Measurements from ENCODE around the gene DYNC1I1.

Gene DYNC1I1

DNA sequence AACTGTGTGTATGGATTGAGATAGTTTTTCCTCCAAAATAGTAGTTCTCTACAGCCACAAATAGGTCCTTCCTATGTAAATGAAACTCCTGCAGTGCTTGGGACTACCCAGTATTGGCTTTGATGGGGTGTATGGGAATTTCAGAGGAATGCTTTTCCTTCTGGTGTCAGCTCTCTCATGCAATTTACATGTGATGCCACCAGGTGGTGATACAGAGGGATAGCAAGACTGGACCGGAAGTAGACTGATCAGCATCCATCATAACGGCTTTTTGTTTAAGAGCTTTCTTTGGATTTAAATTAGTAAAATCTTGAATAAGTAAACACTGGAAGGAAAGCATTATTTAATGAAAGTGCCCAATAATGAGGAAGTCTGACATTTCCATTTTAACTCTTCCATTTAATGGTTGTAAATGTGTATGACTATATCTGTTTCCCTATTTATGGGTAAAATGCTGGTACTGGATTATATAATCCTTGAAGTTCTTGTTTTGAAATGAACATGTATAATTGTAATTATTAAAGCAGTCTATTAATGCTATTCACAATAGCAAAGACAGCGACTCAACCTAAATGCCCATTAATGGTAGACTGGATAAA, 22.7 kb downstream of the DYNC1I1 start:
- no peak for DNase-seq

DNA sequence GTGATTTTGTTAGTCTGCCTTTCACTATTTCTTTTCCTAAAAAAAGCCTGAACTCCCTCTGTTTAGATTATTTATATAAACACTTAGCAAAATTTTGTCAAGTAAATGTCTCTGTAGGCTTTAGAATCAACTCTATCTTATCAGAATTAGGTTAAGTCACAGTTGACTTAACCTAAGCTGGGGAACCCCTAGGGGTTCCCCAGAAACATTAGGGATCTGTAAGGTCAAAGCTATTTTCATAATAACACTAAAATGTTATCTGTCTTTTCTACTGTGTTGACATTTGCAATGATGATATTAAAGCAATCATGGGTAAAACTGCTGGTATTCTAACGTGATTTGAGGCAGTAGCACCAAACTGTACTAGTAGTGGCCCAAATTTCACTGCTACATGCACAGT, 24.3 kb downstream of the DYNC1I1 start:
- no peak for DNase-seq

DNA sequence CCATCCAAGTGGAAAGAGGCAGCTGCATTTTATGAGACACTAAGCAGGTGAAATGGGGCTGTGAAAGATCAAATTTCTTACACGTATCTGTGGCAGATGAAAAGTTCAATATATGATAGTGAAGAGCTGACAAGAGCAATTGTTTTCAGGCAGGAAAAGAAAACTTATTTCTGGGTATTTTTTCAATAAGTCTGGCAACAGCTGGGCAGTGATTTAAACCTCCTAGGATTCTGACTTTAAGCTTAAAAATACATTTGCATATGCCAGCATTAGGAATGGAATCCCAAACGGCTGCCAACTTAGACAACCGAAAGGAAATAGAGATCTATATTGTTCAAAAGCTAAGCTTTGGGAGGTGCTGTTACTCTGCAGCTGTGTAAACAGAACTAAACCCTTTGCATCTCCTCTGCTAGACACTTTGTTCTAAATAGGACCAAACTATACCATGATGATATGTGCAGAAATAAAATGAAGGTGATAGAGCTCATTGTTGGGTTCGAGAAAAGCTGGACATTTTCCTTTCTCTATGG, 26.1 kb downstream of the DYNC1I1 start:
- DNase-seq, result no peak

DNA sequence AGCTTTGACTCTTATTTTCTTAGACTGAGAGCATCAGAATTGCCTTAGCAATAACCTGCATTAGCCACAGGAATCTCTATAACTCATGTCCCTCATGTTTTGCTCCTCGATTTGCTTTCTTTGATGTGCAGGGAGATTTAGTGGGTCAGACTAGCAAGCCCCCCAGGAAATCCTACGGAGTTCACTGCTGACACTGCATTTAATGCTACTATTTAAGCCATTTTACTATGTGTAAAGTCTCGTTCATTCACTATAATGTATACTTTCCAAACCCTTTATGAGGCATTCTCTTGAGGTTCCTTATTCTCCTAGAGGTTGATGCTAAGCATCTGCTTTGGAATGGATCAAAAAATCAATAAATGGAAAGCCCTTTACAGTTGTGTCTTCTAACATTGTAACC, 28.4 kb downstream of the DYNC1I1 start:
- DNase-seq, result no peak

DNA sequence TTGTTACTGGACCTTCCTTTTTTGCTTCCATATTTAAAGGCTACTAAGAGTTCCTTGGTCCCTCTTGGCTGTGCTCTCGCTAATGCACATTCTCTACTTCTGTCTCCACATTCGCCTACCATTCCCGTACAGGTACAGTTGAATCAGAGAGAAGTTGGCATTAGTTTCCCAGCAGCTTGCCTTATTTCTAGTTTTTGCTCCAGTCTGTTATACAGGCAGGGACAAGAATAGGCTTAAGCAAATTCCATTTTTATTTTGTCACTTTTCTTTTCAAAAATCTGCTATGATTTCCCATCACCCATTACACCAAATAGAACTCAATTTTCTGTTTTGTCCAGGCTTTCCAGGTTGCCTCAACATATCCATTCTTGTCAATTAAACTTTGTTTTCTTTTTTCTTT, 29.9 kb downstream of the DYNC1I1 start:
- DNase-seq, result no peak

DNA sequence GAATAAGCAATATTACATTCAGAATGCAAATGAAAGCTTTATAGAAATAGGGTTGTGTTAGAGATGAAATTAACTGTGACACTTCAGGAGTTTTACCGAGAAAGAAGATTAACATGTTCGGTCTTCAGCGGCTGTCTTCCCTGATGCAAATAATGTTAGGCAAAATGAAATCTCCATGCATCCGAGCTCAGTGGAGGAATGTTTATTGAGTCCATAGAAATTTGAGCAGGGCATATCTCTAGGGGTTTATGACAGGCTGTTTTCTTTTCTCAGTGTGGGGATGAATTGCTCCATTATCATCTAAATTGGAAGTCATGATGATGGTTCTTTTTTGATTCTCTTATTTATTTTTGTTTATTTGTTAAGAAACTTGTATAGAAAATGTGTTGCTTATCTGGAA, 31.7 kb downstream of the DYNC1I1 start:
- no peak for DNase-seq

DNA sequence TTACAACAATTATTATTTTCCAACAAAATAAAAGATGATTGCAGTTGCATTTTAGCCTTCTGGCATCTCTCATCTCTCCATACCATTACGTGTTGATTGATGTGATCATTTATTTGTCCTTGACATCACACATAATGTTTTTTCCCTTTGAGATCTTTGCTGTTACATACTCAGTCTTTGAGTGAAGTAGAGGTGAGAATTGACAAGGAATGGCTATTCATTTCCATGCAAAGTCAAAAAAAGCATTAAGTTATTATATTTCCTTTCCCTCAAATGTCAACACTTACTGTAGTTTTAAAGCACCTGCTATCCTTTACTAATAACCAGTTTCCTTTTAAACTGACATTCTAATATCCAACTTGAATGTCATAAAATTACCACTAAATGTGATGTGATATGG, 33.6 kb downstream of the DYNC1I1 start:
- DNase-seq, result no peak

DNA sequence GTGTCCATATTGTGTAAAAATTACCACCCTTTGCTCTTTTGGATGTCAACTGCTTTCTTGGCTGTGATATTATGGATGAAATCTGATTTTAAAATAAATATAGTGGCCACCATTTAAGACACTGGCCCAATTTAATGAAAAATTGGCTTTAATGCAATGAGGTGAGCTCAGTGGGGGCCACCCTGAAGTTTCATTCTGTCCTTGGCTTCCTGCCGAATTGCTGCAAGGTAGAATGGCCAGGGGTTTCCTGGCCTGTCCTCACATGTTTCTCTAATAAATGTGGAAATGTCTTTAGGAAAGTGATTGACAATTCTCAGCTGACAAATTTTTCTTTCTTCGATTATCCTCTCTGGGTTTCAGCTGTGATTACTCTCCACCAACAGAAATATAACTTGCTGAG, 36.0 kb downstream of the DYNC1I1 start:
- no peak for DNase-seq

DNA sequence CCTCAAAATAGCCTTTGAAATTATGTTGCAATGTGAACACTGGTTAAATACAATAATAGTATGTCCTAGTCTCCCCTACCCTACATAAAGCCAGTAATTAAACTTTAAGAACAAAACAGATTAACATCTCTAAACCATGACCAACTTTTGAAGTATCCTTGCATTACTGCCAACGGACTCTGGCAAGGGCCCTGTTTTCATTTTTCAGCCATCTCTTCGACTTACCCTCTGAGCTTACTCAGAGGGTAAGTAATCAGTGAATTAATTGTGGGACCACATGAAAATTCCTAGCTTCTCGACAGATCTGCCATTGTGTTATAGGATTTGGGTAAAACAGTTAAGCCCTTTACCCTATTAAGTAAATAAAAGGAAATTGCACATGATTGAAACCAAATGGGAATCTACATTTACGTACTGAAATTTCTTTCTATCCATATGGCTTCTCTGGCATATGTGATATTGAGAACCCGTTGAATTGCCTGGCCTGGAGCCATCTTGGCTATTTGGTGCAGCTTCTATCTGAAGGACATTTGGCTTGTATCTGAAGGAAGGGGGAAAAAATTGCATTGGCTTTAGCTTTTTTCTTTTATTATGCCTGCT, 39.6 kb downstream of the DYNC1I1 start:
- no peak for DNase-seq

DNA sequence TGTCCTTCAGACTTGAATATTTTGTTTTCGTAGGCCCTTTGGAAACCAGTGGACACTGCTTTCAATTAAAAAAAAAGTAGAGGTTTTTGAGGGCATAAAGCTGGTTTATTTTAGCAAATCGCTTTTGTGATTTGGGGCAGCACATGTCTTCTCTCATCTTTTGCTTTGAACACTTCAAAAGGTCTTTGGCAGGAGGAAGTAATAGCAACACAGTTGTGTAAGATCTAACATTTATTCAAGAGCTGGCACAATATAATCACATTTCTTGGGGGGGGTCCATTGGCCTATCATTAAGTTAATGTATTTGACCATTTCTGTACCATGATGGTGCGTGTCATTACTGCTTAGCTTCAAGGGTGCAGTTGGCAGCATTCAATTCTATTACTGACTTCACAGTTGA, 42.4 kb downstream of the DYNC1I1 start:
- no peak for DNase-seq

DNA sequence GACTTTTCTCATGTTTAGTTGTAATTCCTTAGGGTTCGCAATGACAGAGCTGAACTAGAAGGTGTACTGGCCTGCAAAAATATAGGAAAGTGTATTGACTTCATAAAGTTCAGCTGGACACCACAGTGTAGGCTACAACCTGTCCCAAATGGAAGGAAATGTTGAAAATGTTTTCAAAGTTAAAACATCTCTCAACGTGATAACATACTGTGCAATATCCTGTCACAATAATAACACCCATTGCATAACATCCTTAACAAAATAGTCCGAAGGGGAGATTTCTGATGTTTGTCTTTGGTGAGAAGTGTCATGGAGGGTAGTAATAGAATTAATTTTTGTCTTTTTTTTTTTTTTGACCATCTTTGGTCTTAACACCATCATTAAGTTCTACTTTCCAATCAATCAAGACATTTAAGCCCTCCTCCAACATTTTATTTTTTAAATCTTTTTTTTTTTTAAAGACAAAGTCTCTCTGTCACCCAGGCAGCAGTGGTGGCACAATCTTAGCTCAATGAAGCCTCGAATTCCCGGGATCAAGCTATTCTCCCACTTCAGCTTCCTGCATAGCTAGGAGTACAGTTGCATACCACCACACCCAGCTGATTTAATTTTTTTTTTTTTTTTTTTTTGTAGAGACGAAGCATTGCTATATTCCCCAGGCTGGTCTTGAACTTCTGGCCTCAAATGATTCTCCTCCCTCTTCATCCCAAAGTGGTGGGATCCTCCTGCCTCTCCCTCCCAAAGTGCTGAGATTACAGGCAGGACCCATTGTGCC, 45.7 kb downstream of the DYNC1I1 start:
- no peak for DNase-seq

DNA sequence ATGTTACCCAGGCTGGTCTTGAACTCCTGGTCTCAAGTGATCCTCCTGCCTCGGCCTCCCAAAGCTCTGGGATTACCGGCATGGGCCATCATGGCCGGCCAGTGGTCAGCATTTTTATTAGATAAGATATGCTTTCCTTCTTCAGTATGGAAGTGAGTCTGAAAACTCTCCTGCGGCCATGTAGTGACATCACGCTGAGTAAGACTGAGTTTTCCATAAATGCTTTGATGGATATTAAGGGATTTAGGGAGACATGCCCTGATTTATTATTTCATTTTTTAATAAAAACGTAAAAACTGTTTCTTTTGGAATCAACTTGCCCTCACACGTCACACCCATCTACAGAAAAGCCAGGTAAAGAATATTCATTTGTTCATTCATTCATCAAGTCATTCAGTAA, 48.4 kb downstream of the DYNC1I1 start:
- no peak for DNase-seq

DNA sequence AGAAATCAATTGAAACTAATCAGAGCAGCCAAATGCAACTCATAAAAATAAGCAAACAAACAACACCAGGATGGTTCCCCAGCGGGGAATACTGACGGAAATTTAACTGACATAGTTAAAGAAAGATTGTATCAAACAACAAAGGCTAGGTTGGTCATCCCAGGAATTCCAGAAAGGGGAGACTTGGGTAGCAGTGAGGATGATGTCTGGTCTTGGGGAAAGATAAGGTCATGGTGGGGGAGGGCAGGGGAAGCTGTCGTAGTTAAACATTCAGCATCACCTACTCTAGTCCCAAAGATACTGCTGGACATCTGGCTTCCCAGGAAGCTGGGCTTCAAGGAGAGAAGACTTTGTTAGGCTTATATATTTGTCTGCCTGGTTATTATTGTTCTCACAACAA, 50.4 kb downstream of the DYNC1I1 start:
- no peak for DNase-seq

DNA sequence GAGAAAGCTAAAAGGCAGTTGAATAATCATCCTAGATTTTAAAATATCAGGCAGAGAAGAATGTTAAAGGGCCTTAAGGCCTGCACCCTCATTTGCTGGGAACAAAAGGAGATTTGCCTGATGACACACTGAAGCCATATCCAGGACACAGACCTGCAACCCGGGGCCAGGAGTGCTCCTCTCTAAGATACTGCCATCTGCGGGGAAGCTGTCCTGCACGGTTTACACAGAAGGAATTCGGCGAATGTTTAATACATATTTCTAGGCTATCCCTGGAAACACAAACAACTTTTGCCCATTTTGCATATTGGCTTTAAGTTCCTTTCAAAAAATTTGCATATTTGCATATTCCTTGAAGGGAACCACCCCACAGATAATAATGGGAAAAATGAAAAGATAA, 52.3 kb downstream of the DYNC1I1 start:
- no peak for DNase-seq

DNA sequence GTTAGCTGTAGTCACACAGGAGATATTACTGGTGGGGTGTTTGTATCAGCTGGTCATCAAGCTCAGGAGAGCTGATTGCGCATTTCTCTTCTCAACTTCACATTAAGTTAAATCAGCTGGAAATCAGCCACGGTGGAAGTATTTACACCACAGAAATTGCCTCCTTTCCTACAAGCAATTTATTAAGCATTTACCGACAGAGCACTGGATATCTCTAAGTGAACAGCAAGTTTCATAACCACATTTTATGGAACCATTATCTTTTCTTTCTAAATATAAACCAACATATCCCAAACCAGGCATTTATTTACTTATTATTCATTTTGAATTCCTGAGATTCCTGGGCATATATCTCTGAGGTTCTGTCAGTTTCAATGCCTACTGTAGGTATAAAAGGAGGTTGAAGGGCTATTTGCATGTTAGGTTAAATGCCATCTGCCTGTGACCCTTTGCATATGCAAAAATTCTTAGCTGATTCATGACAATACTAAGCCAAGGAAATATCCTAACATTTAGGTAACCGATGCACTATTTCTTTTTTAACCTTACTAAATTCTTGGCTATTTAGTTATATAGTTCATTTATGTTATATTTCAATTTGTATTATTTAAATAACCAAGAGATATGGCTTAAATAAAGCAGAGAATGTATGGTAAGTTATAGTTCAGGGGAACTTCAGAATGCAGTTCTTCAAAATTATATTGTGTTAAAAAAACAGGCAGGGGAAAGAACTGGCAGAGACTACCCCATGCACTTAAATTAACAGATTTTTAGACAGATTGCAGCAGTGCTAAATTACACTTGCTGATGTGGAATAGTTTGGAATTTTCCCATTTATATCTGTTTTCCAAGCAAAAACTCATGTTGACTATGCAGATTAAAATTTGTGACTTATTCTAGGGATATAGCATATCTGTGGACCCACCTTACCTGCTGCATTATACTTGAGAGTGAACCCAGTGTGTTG, 56.8 kb downstream of the DYNC1I1 start:
- DNase-seq, result no peak

DNA sequence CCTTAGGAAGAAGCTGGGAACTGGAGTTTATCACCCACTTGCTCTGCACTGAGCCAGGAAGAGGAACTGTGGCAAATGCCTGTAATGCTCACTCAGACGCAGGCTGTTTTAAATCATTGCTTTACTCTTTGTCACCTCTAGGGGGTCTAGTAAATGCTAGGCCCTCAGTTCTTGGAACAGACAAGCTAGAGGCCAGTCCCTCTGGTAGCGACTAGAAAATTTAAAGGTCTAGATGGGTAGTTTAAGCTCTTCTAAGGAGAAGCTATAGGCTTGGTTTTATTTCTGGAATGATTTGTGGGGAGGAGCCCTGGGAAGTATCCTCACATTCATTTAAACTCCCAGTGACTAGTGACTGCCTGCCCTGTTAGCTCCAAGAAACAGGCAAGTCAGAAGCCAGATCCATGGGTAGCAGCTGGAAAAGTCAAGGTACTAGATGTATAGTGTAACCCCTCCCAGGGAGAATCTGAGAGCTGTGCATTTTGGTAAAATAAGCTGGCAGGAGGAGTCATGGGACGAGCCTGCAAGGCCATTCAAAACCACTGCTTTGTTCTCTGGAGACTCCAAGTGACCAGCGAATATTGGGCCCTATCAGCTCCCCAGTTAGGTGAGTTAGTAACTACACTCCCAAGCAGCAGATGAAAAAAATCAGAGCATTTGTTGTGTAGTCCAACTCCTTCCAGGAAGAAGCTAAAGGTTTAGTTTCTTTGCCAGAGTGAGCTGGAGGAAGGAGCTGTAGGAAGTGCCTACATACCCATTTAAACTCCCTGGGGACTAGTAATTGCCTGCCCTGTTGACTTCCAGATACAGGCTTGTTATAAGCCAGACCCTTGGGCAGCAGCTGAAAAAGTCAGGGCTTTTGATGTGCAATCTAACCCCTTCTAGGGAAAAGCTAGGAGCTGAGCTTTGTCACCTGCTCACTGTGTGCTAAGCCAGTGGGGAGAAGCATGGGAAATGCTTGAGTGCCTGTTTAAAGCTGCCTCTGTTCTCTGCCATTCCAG, 68.9 kb downstream of the DYNC1I1 start:
- DNase-seq, result no peak

DNA sequence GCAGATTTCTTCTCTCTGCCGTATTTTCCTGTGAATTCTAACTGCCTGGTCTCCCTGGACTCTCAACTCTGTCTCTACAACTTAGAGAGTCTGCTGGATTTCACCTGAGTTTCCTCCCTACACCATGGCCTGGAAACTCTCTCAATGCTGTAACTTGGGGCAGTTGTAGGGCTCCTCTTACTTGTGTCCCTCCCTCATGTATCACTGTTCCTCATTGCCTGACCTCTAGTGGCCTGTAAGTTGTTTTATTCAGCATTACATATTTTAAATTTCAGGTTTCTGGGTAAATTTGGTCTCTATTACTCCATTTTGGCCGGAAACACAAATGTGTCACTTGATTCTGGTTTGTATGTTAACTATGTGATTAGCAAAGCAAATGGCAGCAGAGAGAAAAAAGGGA, 70.9 kb downstream of the DYNC1I1 start:
- no peak for DNase-seq

DNA sequence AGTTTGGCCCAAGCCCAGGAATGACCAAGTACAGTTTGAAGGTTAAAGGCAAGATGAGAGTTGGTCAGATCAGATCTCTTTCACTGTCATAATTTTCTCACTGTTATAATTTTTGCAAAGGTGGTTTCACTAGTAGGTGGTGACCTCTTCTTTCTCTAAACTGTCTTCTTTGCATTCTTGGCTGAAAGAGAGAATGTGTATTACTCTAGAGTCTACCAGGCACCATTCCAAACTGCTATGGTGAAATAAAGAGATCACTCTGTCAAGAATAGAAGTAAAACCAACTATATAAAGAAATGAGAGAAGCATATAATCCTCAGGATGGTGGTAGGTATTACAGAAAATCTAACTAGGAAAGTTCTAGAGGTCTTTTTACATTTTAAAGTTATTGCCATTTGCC, 72.7 kb downstream of the DYNC1I1 start:
- DNase-seq, result no peak

DNA sequence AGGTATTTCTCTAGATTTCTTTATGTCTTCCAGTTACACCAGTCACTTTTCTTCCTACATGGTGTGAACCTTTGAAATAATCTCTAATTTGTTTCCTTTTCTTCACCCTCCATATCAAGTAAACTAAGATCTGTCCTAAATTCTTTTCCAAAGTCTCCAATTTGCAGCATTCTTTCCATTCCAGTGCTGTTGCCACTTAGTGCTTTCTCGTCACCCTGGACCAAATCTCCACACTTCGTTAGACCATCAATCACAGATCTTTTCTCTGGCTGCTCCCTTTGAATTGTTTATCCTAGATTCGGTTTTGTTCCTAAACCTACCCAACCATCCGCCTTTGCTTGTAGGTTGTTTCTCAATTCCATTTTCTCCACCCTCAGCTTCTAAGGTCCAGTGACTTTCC, 74.7 kb downstream of the DYNC1I1 start:
- DNase-seq, result no peak

DNA sequence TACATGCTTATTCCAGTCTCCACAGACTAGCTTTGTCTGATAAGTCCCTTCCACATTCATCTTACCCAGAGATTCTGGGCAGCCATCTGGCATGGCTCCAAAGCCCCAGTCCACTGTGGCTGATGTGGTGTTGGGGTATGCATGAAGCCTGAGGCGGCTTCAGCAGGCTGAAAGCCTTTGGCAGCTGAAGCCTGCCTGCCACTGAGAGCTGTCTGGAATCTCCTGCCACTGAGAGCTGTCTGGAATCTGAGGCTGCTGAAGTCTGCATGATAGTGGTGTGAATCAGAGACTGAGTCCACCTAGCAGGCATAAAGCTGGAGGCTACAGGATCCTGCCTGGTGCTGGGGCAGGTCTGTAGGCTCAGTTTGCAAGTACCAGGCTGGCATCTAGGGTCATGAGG, 87.1 kb downstream of the DYNC1I1 start:
- no peak for DNase-seq

DNA sequence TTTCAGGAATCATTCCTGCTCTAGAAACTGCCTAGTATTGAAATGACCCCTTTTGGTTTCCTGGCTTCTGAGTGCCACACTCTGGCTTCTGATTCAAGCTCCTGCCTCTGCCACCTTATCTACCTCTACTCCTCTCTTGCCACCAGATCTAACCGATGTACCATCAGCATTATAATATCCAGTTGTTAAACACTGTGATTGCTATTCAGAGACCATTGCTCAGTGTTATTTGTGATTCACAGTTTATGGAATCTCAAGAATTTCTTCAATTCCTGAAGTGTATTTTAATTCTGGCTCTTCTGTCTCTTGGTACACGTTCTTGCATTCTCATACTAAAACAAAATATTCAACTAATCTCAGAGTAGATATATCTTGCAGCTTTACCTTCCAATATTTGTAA, 88.7 kb downstream of the DYNC1I1 start:
- no peak for DNase-seq

DNA sequence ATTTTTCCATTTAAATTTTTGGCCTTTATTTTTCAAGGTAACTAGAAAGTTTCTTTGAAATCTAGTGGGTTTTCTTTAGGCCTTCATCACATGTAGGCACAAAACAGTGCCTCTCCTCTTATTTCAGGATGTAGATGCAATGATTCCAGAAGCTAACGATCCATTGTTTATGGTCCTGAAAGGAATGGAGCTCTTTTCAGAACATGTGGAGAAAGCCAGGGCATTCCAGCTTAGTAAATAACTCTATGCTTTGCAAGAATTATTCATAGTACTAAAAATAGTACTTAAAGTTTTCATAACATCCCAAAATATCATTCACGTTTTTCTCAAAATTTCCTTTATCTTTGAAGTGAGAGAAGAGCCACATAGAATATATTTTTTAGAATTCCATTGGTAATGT, 91.3 kb downstream of the DYNC1I1 start:
- DNase-seq, result no peak
